Upper lobe of right lung (tissue), 1 donor: ENCODE results near the gene OTOA. TPM values are rescaled to one million over a fixed set of nuclear protein-coding genes. Genes with fewer than 3 reads are reported as not detected.

Experiments
- ATAC-seq: fragments of 200-7000 bp; cut with Tn5 transposase; one replicate; pipeline ENCODE4 v1.9.1; 2020; ENCODE audit warnings: mild to moderate bottlenecking, moderate library complexity
- DNase-seq: peaks from one replicate; pipeline ENCODE4 v3.0.0-alpha.2; 2020
- H3K27ac ChIP-seq: fragments of 200-600 bp; one replicate; pipeline ENCODE4 v1.8.0; 2022
- H3K27me3 ChIP-seq: fragments of 200-600 bp; one replicate; pipeline ENCODE4 v1.8.0; 2022; ENCODE audit warnings: mild to moderate bottlenecking
- H3K36me3 ChIP-seq: fragments of 200-600 bp; one replicate; pipeline ENCODE4 v1.8.0; 2022
- H3K4me1 ChIP-seq: fragments of 200-600 bp; one replicate; pipeline ENCODE4 v1.8.0; 2022
- H3K4me3 ChIP-seq: fragments of 200-600 bp; one replicate; pipeline ENCODE4 v1.8.0; 2022; ENCODE audit warnings: mild to moderate bottlenecking
- H3K9me3 ChIP-seq: fragments of 200-600 bp; one replicate; pipeline ENCODE4 v1.8.0; 2022
- intact Hi-C: fragments of 100-400 bp; cut with DNase I; formaldehyde crosslinking; loops from one replicate; pipeline ENCODE4 v1.11.0; 2022
- total RNA-seq: library from RNA; stranded (reverse); fragmentation: NEBNext Ultra II Directional; extraction: Animal tissue kit (Norgen Biotek cat#: 25700); gene quantifications from one replicate; pipeline ENCODE4 v1.2.1, GENCODE V29; 2021
- TF ChIP-seq, protein P1 (sequence below): fragments of 200-600 bp; IDR thresholded peaks from one replicate; pipeline ENCODE4 v1.8.0; 2022; ENCODE audit warnings: antibody characterized with exemption
- donor health status: DM: no; HTN: yes; CAD: no; lungs with severe emphysema.

Gene OTOA
- total RNA-seq, 1 donor from 2014 or later: 0.90 TPM

DNA sequence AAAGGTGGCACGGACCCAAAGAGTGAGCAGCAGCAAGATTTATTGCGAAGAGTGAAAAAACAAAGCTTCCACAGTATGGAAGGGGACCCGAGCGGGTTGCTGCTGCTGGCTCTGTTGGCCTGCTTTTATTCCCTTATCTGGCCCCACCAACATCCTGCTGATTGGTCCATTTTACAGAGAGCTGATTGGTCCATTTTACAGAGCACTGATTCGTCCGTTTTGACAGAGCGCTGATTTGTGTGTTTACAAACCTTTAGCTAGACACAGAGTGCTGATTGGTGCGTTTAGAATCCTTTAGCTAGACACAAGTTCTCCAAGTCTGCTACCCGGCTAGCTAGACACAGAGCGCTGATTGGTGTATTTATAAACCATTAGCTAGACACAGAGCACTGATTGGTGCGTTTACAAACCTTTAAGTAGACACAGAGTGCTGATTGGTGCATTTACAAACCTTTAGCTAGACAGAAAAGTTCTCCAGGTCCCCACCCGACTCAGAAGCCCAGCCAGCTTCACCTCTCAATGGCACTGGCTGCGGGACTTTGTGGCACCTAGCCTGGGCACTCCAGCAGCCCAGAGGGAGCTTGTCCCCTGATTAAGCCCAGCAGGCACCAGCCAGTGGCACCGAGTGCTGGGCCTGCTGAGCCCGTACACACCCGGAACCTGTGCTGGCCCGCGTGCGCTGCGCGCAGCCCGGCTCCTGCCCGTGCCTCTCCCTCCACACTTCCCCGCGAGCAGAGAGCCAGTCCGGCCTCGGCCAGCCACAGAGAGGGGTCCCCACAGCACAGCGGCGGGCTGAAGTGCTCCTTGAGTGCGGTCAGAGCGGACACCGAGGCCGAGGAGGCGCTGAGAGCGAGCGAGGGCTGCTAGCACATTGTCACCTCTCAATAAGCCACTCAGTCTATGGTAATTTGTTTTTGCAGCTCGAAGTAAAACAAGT lies 26.5 kb upstream of the OTOA start:
- intact Hi-C loops: no loop called here
- no peaks in the 10 kb centered on the region for H3K4me1 ChIP-seq
- no peak overlapping the region for H3K27ac ChIP-seq
- no peaks in the 10 kb centered on the region for H3K9me3 ChIP-seq
- no peak for DNase-seq
- H3K27me3 ChIP-seq: no peaks in the 10 kb centered on the region
- TF ChIP-seq, protein P1, sequence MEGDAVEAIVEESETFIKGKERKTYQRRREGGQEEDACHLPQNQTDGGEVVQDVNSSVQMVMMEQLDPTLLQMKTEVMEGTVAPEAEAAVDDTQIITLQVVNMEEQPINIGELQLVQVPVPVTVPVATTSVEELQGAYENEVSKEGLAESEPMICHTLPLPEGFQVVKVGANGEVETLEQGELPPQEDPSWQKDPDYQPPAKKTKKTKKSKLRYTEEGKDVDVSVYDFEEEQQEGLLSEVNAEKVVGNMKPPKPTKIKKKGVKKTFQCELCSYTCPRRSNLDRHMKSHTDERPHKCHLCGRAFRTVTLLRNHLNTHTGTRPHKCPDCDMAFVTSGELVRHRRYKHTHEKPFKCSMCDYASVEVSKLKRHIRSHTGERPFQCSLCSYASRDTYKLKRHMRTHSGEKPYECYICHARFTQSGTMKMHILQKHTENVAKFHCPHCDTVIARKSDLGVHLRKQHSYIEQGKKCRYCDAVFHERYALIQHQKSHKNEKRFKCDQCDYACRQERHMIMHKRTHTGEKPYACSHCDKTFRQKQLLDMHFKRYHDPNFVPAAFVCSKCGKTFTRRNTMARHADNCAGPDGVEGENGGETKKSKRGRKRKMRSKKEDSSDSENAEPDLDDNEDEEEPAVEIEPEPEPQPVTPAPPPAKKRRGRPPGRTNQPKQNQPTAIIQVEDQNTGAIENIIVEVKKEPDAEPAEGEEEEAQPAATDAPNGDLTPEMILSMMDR: no peak
- no peak overlapping the region for H3K4me3 ChIP-seq
- peak; percentile 25 for ATAC-seq
- no peaks in the 10 kb centered on the region for H3K36me3 ChIP-seq

DNA sequence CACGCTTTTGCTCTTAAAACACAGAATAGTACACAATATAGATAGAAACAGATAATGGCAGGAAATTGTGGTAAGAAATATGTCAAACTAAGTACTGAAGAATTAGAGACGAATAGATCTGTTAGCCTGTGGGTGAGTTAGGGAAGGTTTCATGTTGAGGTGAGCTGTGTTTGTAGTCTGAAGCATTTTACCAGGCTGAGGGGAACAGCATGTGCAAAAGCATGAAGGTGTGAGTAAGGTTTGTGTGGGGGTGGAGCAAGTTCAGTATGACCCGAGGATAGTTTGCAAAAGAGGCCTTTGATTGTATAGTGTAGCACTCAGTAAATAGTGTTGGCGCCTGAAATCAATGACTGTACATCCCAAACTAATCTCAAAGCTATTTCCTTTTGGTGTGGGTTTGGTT lies 25.2 kb upstream of the OTOA start:
- no peak for ATAC-seq
- no peak overlapping the region for H3K27ac ChIP-seq
- intact Hi-C loops: no loop called here
- TF ChIP-seq, protein P1: no peak
- H3K4me1 ChIP-seq: no peaks in the 10 kb centered on the region
- H3K36me3 ChIP-seq: no peaks in the 10 kb centered on the region
- H3K9me3 ChIP-seq: no peaks in the 10 kb centered on the region
- no peaks in the 10 kb centered on the region for H3K27me3 ChIP-seq
- DNase-seq: no peak
- no peak overlapping the region for H3K4me3 ChIP-seq

DNA sequence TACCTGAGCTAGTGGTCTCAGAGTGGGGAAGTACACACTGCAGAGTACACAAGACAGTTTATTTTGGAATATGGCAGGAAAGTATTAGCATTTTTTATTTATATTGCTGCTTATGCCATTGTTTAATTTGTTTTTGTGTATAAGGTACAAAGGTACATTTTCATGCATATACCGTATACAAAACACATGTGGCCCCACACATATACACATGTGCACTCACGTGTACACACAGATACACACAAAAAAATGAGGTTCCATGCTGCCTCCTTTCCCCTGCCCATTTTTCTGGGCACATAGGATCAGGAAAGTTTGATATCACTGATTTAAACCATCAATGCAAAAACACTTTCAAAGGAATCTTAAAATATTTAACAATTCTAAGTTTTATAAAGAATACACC lies 24.3 kb upstream of the OTOA start:
- no peaks in the 10 kb centered on the region for H3K4me1 ChIP-seq
- no peaks in the 10 kb centered on the region for H3K27me3 ChIP-seq
- intact Hi-C loops: no loop called here
- ATAC-seq (no peak), DNase-seq (no peak)
- H3K9me3 ChIP-seq: no peaks in the 10 kb centered on the region
- TF ChIP-seq, protein P1: no peak
- H3K36me3 ChIP-seq: no peaks in the 10 kb centered on the region
- H3K27ac ChIP-seq: no peak overlapping the region
- H3K4me3 ChIP-seq: no peak overlapping the region

DNA sequence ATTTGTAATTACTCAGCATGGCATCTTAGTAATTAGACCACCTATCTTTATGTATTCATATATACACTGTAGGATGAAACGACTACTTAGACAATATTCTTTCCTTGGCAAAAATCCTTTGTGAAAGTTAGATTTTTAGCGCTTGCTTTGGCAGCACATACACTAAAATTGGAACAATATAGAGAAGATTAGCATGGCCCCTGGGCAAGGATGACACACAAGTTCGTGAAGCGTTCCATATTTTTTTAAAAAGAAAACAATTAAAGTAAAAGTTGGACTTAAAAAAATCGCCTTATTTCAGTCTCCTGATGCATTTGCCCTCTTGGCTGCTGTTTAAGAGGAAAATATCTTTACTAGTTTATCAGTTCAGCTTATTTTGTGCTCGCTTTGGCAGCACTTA lies 21.9 kb upstream of the OTOA start:
- peaks cover 2% of the 10 kb centered on the region for H3K36me3 ChIP-seq
- H3K4me3 ChIP-seq: no peak overlapping the region
- intact Hi-C loops: no loop called here
- ATAC-seq: no peak
- no peaks in the 10 kb centered on the region for H3K9me3 ChIP-seq
- H3K4me1 ChIP-seq: peaks cover 14% of the 10 kb centered on the region
- DNase-seq: no peak
- H3K27me3 ChIP-seq: no peaks in the 10 kb centered on the region
- TF ChIP-seq, protein P1: no peak
- no peak overlapping the region for H3K27ac ChIP-seq

DNA sequence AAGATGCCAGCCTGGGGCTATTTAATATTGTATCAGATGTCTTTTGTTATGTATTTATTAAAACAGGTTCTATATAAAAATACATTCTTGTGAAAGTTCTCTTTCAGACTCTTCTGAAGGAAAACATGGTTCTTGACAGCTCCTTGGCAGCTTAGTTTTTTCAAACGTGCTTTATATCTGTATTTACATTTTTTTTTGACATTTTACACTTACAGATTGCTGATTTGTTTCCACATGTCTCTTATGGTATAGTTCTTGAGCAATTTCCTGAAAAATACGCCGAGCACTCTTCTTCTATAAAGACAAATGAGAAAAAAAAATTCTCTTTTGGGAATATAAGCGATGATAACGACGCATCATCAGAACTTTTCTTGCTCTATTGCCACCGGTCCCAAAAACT lies 20.9 kb upstream of the OTOA start:
- Histone ChIP-seq H3K4me1 (peaks cover 22% of the 10 kb centered on the region), H3K36me3 (peaks cover 8% of the 10 kb centered on the region), H3K9me3 (no peaks in the 10 kb centered on the region), H3K4me3 (no peak overlapping the region), H3K27me3 (no peaks in the 10 kb centered on the region), H3K27ac (no peak overlapping the region)
- no peak for DNase-seq
- TF ChIP-seq, protein P1: no peak
- no peak for ATAC-seq
- intact Hi-C loops: no loop called here
